ENCODE results near the gene GPRIN1. TPM values are rescaled to one million over a fixed set of nuclear protein-coding genes. Genes with fewer than 3 reads are reported as not detected.

Gene GPRIN1
- total RNA-seq, 1 donor from 2014 or later, result not detected

GRCh38 chr5:176654856-176655255 is 44.9 kb upstream of the GPRIN1 start:
- Histone ChIP-seq H3K36me3 (peaks cover 21 to 43% of the 10 kb centered on the region in 2 donors), H3K27ac (no peak overlapping the region), H3K4me1 (no peaks in the 10 kb centered on the region), H3K9me3 (no peaks in the 10 kb centered on the region), H3K27me3 (no peaks in the 10 kb centered on the region), H3K4me3 (no peak overlapping the region)
- intact Hi-C loops (cut with DNase I), result loop anchor here (10.0 kb wide), 1 partner anchor 460 kb away; no protein-coding TSS in a partner anchor
- no peak for TF ChIP-seq CTCF (IDR thresholded peaks at IDR 0.05)
- no peak for DNase-seq (ENCODE audit: low spot score in 2 of 2)

- no peak overlapping the region for H3K27ac ChIP-seq
- H3K4me3 ChIP-seq, result no peak overlapping the region
- H3K9me3 ChIP-seq, result no peaks in the 10 kb centered on the region
- TF ChIP-seq CTCF (IDR thresholded peaks at IDR 0.05), result no peak
- H3K36me3 ChIP-seq, result peaks cover 21 to 43% of the 10 kb centered on the region in 2 donors
- DNase-seq (ENCODE audit: low spot score in 2 of 2), result no peak
- no peaks in the 10 kb centered on the region for H3K4me1 ChIP-seq
- intact Hi-C loops (cut with DNase I), result loop anchor here (10.0 kb wide), 1 partner anchor 461 kb away; no protein-coding TSS in a partner anchor
- H3K27me3 ChIP-seq, result no peaks in the 10 kb centered on the region
Measured at GRCh38 chr5:176653401-176654385, 43.7 kb upstream of the GPRIN1 start.

GRCh38 chr5:176652136-176652535 is 42.2 kb upstream of the GPRIN1 start:
- no peak for DNase-seq (ENCODE audit: low spot score in 2 of 2)
- H3K4me1 ChIP-seq, result peaks cover 0 to 10% of the 10 kb centered on the region in 2 donors
- no peak overlapping the region for H3K4me3 ChIP-seq
- no peak for TF ChIP-seq CTCF (IDR thresholded peaks at IDR 0.05)
- peaks cover 21 to 40% of the 10 kb centered on the region in 2 donors for H3K36me3 ChIP-seq
- H3K9me3 ChIP-seq, result no peaks in the 10 kb centered on the region
- intact Hi-C loops (cut with DNase I), result loop anchor here (10.0 kb wide), 1 partner anchor 463 kb away; no protein-coding TSS in a partner anchor
- no peaks in the 10 kb centered on the region for H3K27me3 ChIP-seq
- H3K27ac ChIP-seq, result no peak overlapping the region

- Histone ChIP-seq H3K27me3 (no peaks in the 10 kb centered on the region), H3K27ac (no peak overlapping the region), H3K9me3 (no peaks in the 10 kb centered on the region), H3K4me3 (no peak overlapping the region), H3K36me3 (peaks cover 21 to 34% of the 10 kb centered on the region in 2 donors), H3K4me1 (peaks cover 3 to 10% of the 10 kb centered on the region in 2 donors)
- no peak for TF ChIP-seq CTCF (IDR thresholded peaks at IDR 0.05)
- no peak for DNase-seq (ENCODE audit: low spot score in 2 of 2)
- intact Hi-C loops (cut with DNase I), result loop anchor here (10.0 kb wide), 1 partner anchor 463 kb away; no protein-coding TSS in a partner anchor
Measured at GRCh38 chr5:176651472-176651980, 41.6 kb upstream of the GPRIN1 start.

GRCh38 chr5:176650354-176650884 is 40.5 kb upstream of the GPRIN1 start:
- no peak overlapping the region for H3K27ac ChIP-seq
- H3K36me3 ChIP-seq, result peaks cover 21 to 27% of the 10 kb centered on the region in 2 donors
- intact Hi-C loops (cut with DNase I), result loop anchor here (10.0 kb wide), 1 partner anchor 464 kb away; no protein-coding TSS in a partner anchor

More at GRCh38 chr5:176650354-176650884, 40.5 kb upstream of the GPRIN1 start:
- no peaks in the 10 kb centered on the region for H3K9me3 ChIP-seq
- no peak overlapping the region for H3K4me3 ChIP-seq
- H3K27me3 ChIP-seq, result no peaks in the 10 kb centered on the region
- no peak for TF ChIP-seq CTCF (IDR thresholded peaks at IDR 0.05)
- DNase-seq (ENCODE audit: low spot score in 2 of 2), result no peak
- peaks cover 3 to 10% of the 10 kb centered on the region in 2 donors for H3K4me1 ChIP-seq
